SK-N-MC (cell line): Measurements from ENCODE around the gene MED4.

Experiments used
- DNase-seq: peaks from one replicate; pipeline ENCODE4 v3.0.0-alpha.2; 2011; ENCODE audit warnings: low read depth, low spot score
- H3K27ac ChIP-seq: fragments of 200-600 bp; sonication (generic); 2 replicates; pipeline ENCODE4 v1.5.1; 2016; ENCODE audit warnings: mixed run types
- H3K36me3 ChIP-seq: fragments of 200-600 bp; sonication (generic); 2 replicates; pipeline ENCODE4 v1.6.1; 2017; ENCODE audit warnings: antibody characterized with exemption, low read length, mixed read lengths; ENCODE audit not compliant: insufficient read depth
- H3K4me3 ChIP-seq: fragments of 200-600 bp; sonication (generic); 2 replicates; pipeline ENCODE4 v1.5.1; 2016
- H3K9ac ChIP-seq: fragments of 200-600 bp; sonication (generic); 2 replicates; pipeline ENCODE4 v1.8.0; 2017; ENCODE audit warnings: mixed run types, mixed read lengths; ENCODE audit not compliant: insufficient read length
- H3K9me3 ChIP-seq: fragments of 200-600 bp; sonication (generic); 2 replicates; pipeline ENCODE4 v1.6.1; 2017; ENCODE audit warnings: low read depth, mild to moderate bottlenecking, antibody characterized with exemption, low read length, moderate library complexity, mixed read lengths
- EZH2 ChIP-seq: fragments of 200-600 bp; sonication (generic); IDR thresholded peaks from one replicate; pipeline ENCODE4 v1.6.1; 2017; ENCODE audit warnings: antibody characterized with exemption
- FOXP2 ChIP-seq: optimal IDR thresholded peaks from 2 replicates; pipeline ENCODE3; 2011; ENCODE audit warnings: mild to moderate bottlenecking, moderate library complexity; ENCODE audit not compliant: insufficient read depth; ENCODE audit errors: extremely low read length, control extremely low read depth
- POLR2AphosphoS5 ChIP-seq: IDR thresholded peaks from 2 replicates; pipeline ENCODE4 v1.6.1; 2012; ENCODE audit warnings: mild to moderate bottlenecking, low read depth, low read length, borderline replicate concordance

MED4 gene, protein sequence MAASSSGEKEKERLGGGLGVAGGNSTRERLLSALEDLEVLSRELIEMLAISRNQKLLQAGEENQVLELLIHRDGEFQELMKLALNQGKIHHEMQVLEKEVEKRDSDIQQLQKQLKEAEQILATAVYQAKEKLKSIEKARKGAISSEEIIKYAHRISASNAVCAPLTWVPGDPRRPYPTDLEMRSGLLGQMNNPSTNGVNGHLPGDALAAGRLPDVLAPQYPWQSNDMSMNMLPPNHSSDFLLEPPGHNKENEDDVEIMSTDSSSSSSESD

DNA sequence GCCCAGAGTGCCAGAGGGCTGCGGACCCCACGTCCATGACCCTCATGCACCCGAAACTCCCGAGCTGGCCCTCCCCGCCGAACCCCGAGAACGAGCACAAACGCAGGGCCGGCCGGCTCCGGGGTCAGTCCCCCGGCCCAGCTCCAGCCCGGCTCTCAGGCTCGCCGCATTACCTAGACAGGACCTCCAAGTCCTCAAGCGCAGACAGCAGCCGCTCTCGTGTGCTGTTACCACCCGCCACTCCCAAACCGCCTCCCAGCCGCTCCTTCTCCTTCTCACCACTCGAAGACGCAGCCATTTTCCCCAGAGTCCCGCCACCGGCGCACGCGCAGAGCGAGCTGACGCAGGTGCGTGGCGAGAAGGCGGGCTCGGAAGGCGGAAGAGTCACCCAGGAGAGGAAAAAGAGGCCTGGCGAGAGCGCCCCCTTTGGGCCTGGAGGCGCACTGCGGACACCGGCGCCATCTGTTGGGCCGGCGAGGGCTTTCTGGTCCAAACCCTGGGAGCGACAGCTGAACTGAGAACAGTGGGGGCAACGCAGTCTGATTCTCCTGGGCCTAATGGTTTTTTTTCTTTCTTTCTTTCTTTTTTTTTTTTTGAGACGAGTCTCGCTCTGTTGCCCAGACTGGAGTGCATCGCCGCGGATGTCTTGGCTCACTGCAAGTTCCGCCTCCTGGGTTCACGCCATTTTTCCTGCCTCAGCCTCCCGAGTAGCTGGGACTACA is at the start of gene MED4:
TSS of gene MED4 (minus strand) at position 324 of the 722 bp plus-strand sequence. CDS start at position 298, 26 bp downstream.
- peak; percentile 73 for DNase-seq

DNA sequence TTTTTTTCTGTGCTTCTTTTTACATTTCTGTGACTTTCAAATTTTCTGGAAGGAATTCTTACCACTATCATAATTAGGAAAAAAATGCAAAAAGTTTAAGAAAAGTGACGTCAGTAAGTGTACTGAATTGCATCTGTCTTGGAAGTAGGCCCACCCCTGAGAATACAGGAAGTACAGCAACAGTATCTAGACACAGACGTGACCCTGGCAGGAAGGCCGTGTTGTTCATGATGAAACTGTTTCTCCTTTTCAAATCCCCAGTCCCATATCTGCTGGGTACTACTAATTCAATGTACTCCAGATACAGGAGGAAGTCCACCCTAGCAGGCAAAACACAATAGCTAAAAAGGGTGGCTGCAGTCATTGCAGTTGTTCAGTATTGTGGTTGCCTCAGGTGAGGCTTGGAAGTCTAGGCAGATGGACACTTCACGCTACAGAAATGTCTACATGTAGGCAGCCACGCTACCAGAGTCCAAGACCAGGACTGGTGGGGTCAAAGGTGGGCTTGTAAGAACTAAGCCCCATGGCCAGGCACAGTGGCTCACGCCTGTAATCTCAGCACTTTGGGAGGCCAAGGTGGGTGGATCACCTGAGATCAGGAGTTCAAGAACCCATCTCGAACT is 49.6 kb upstream of the MED4 start:
- no peak for DNase-seq
- no peak for TF ChIP-seq POLR2AphosphoS5
- no peak for TF ChIP-seq FOXP2
- Histone ChIP-seq H3K27ac (no peak overlapping the region), H3K36me3 (no peaks in the 10 kb centered on the region), H3K4me3 (no peak overlapping the region), H3K9ac (no peak overlapping the region), H3K9me3 (no peaks in the 10 kb centered on the region)

More for the DNA sequence above, at the start of gene MED4:
- H3K27ac ChIP-seq = 0 out of 2 replicates have a peak within 1 kb of the TSS, but pooled peaks have one; percentile 6
- TF ChIP-seq EZH2 = no peak
- TF ChIP-seq FOXP2 = peak; percentile 88
- TF ChIP-seq POLR2AphosphoS5 = peak; percentile 97
- no peaks in the 10 kb centered on the region for H3K9me3 ChIP-seq
- peak within 1 kb of the TSS; percentile 91 for H3K9ac ChIP-seq
- H3K36me3 ChIP-seq = no peaks in the 10 kb centered on the region
- H3K4me3 ChIP-seq = peak within 1 kb of the TSS; percentile 80

DNA sequence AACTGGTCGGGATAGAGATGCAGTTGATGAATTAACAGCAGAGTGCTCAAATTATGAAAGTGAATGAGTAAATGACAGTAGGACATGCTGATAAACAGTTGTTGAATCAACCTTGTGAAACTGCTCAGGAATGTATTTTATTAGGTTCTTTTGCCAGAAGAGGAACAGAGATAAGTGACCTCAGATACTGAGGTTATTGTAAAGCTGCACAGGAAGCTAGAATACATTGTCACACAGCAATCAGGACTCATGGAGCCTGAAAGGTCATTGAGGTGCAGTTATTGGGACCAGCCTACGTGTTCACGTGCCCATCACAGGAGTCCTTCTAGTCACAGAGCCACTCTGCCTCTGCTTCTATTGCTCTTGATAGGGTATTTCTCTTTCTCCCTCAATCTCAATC is 47.5 kb upstream of the MED4 start:
- Histone ChIP-seq H3K27ac (no peak overlapping the region), H3K4me3 (no peak overlapping the region), H3K36me3 (no peaks in the 10 kb centered on the region), H3K9me3 (no peaks in the 10 kb centered on the region), H3K9ac (no peak overlapping the region)
- TF ChIP-seq EZH2 = no peak
- no peak for TF ChIP-seq FOXP2
- no peak for TF ChIP-seq POLR2AphosphoS5
- no peak for DNase-seq

DNA sequence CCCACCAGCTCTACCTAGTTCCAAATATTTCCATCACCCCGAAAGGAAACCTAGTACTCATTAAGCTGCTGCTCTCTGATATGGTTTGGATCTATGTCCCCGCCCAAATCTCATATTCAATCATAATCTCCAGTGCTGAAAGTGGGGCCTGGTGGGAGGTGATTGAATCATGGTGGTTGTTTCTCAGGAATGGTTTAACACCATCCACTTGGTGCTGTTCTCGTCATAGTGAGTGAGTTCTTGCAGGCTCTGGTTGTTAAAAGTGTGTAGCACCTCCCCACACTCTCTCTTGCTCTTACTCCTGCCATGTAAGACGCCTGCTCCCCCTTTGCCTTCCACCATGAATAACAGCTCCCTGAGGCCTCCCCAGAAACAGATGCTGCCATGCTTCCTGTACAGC is 43.4 kb upstream of the MED4 start:
- no peaks in the 10 kb centered on the region for H3K36me3 ChIP-seq

DNA sequence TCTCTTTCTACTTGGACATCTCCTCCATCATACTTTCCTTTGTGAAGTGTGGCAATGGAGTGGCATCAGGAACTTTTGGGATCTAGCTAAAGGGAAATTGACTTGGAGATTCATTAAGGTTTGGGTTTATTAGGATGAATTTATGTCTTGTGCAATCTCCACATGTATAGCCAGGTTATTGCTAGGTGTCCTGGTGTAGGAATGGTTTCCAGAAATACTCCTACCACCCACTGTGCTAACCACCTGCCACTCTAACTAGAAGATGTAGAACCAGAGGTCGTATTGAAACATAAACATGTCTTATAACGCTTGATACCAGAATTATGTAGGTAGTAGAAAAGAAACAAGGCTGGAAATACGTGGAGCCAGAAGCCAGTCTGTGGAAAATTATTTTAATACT is 38.1 kb upstream of the MED4 start:
- Histone ChIP-seq H3K36me3 (no peaks in the 10 kb centered on the region), H3K9ac (no peak overlapping the region), H3K9me3 (no peaks in the 10 kb centered on the region), H3K27ac (no peak overlapping the region), H3K4me3 (no peak overlapping the region)
- TF ChIP-seq FOXP2 (no peak), POLR2AphosphoS5 (no peak), EZH2 (no peak)
- no peak for DNase-seq

More for the DNA sequence above, 43.4 kb upstream of the MED4 start:
- no peak overlapping the region for H3K4me3 ChIP-seq
- no peak overlapping the region for H3K27ac ChIP-seq
- no peak for DNase-seq
- TF ChIP-seq FOXP2 (no peak), POLR2AphosphoS5 (no peak), EZH2 (no peak)
- no peaks in the 10 kb centered on the region for H3K9me3 ChIP-seq
- no peak overlapping the region for H3K9ac ChIP-seq

DNA sequence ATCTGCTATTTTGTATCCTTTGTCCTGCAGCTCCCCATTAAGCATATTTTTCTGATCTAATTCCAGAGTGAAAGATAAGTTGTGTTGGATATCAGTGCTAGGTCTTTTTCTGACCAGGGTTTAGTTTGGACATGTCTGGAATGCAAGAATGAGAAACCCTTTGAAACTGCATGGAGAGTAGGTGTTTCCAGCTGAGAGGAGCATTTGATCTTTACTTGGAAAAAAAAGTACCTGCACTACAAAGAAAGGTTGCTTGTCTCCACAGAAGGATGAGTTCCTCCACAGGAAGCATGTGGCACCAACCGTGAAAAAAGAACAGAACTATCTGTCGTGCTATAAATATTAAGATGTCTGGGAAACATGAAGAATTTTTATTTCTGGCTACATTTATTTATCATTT is 36.6 kb upstream of the MED4 start:
- H3K9me3 ChIP-seq = no peaks in the 10 kb centered on the region
- no peak overlapping the region for H3K9ac ChIP-seq
- H3K27ac ChIP-seq = no peak overlapping the region
- TF ChIP-seq EZH2 (no peak), POLR2AphosphoS5 (no peak), FOXP2 (no peak)
- no peak for DNase-seq
- no peaks in the 10 kb centered on the region for H3K36me3 ChIP-seq
- no peak overlapping the region for H3K4me3 ChIP-seq

DNA sequence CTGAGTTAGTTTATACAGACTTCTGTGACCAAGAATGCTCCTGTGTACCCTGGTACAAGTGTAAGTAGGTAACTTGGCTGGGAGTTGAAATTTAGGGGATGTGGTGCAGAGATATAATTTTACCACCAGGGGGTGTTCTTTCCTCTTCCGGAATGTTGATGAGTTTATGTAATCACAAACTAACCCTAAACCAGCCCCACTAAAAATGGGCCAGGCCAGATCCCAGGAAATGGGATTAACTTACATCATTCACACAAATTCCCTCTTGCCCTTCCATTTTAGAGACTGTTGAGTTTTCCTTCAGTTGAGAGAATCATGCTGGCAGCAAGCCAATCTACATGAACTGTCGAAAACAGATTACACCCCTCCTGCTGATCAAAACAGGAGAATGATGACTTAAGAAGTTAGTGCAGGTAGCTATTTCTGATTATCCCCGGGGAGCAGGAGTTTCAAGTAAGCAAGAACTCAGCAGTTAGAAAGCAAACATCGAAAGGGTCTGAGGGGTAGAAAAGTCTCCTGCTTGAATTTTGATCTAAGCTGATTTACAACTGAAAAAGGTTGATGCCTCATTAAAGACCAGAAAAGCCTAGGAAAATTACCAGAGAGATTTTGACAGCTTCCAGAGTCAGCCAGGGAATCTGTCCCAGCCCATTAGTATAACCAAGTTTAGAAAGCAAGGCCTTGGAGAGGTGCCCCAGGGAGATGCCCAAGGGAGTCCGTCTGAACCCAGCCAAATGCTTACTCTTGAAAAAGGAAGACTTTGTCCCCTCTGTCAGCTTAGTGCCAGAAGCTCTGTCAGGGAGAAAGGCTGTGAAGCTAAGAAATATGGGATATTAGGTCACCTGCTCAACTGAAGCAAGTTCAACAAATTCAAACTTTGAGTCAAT is 32.3 kb upstream of the MED4 start:
- no peaks in the 10 kb centered on the region for H3K36me3 ChIP-seq
- peak; percentile 51 for DNase-seq
- H3K27ac ChIP-seq = no peak overlapping the region
- H3K9ac ChIP-seq = no peak overlapping the region
- H3K9me3 ChIP-seq = no peaks in the 10 kb centered on the region
- H3K4me3 ChIP-seq = no peak overlapping the region
- TF ChIP-seq FOXP2 (no peak), EZH2 (no peak), POLR2AphosphoS5 (no peak)

DNA sequence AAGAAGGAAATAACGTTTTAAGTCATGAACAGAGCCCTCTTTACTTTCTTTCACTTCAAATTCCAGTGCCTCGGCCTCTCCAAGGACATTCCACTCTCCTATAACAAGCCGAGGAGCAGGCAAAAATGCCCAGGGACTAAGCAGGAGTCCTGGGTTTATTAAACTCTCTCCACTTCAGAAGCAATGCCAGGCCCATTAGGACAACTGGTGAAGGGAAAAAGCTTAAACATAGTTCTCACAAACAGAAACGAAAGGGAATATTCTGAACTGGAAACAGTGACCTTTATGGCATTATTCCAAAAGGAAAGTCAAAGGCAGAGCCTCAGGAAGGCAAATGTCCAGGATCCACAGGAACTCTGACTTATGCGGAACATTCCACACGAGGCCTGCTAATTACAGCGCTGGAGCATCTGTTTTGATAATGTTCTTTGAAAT is 30.9 kb upstream of the MED4 start:
- TF ChIP-seq POLR2AphosphoS5 (no peak), FOXP2 (no peak), EZH2 (no peak)
- DNase-seq = no peak
- Histone ChIP-seq H3K27ac (no peak overlapping the region), H3K4me3 (no peak overlapping the region), H3K36me3 (no peaks in the 10 kb centered on the region), H3K9ac (no peak overlapping the region), H3K9me3 (no peaks in the 10 kb centered on the region)

DNA sequence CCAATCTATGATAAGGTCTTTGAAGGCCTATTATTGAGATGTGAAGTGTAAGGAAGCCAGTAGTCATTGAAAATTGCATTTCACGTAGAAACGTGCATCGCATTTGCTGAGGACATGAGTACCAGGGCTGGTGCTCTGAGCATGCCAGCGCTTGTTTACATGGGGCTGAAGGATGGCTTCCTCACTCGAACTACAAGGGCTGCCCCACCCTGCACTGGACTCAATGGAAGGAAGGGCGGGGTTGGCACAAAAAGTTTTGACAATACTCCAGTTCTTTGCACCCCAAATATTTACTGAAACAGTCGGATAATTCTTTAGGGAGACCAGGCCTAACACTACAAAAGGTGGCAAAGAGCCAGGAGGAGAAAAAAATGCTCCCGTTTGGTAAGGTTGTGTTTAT is 28.9 kb upstream of the MED4 start:
- Histone ChIP-seq H3K4me3 (no peak overlapping the region), H3K9ac (no peak overlapping the region), H3K36me3 (no peaks in the 10 kb centered on the region), H3K9me3 (no peaks in the 10 kb centered on the region), H3K27ac (no peak overlapping the region)
- no peak for DNase-seq
- TF ChIP-seq EZH2 (no peak), FOXP2 (no peak), POLR2AphosphoS5 (no peak)
